GM12873 (cell line): ENCODE data around the gene NFATC2IP.

Experiments
- CTCF ChIP-seq: IDR thresholded peaks from 2 replicates; pipeline ENCODE4 v1.5.1; 2012; ENCODE audit warnings: low read depth, mild to moderate bottlenecking, moderate library complexity, low read length, control low read depth; ENCODE audit not compliant: insufficient read depth; ENCODE audit errors: missing control alignments

The NFATC2IP gene

DNA sequence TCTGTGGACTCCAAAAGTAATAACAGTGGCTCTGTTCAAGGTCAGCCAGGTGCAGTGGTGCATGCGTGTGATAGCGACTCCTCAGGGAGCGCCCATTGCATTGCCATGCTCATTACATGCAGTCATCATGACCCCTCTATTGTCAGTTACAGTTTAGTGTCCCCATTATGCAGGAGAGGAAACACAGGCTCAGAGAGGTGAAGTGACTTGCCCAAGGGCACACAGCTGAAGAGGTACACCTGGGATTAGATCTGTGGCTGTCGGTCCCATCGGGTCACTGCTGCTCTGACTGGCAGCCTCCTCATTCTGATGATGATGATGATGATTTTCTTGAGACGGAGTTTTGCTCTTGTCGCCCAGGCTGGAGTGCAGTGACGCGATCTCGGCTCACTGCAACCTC lies 41.8 kb downstream of the NFATC2IP start:
- no peak for TF ChIP-seq CTCF

DNA sequence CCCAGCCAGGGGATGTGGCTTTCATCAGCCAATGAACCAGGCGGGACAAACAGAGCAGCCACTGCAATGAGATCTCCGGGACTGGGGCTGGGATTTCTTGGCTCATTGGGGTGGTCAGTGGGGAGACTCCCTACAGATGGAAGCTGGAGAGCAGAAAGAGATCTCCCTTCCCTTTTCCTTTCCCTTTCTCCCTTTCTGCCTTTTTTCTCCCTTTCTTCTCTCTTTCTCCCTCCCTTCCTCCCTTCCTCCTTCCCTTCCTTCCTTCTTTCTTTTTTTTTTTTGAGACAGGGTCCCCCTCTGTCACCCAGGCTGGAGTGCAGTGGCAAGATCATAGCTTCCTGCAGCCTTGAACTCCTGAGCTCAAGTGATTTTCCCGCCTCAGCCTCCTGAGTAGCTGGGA lies 48.1 kb downstream of the NFATC2IP start:
- TF ChIP-seq CTCF: no peak

DNA sequence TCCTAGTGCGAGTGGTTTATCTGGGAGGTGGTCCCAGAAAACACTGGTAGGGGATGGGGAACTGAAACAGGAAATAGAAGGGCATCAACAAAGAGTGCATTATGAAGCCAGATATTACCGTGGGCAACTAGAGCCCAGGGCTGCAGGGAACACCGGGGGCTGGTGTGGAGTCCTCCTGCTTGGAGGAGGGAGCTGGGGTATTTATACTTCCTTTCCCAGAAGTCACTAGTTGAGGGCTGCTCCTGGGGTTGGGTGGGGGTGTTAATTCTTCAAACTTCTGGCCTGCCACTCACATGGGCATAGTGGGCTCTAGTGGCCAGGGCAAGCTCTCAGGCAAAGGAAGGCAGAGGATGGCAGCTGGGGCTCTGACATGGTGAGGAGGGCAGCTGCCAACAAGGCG lies 48.8 kb downstream of the NFATC2IP start:
- TF ChIP-seq CTCF: no peak

- no peak for TF ChIP-seq CTCF
Observed at GRCh38 chr16:29000019-29000418, 49.3 kb downstream of the NFATC2IP start.

DNA sequence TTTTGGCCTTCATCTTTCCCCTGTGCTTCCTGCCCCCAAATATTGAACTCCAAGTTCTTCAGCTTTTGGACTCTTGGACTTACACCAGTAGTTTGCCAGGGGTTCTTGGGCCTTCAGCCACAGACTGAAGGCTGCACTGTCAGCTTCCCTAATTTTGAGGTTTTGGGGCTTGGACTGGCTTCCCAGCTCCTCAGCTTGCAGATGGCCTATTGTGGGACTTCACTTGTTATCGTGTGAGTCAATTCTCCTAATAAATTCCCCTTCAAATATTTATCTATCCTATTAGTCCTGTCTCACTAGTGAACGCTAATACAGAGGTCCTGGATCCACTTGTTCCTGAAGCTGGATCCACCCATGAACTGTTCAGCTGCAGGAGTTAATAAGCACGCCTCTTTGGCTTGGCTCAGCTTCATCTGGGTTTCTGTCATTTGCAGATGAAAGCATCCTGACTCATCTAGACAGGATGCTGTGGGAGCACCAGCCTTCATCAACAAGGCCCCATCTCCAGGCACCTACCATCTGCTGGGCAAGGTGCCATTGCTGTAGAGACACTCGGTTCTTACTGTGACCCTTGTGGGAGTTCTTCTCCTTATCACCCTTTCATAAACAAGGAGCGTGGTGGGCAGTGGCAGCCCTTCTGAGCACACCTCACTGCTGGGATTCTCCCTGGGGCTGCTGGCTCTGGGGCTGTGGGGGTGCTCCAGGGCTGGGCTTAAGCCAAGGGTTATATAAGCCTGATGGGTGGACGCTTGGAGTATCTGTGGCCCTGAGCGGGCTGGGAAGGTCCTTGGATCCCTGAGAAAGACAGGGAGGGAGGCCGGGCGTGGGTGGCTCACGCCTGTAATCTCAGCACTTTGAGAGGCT lies 57.2 kb downstream of the NFATC2IP start:
- TF ChIP-seq CTCF: no peak

DNA sequence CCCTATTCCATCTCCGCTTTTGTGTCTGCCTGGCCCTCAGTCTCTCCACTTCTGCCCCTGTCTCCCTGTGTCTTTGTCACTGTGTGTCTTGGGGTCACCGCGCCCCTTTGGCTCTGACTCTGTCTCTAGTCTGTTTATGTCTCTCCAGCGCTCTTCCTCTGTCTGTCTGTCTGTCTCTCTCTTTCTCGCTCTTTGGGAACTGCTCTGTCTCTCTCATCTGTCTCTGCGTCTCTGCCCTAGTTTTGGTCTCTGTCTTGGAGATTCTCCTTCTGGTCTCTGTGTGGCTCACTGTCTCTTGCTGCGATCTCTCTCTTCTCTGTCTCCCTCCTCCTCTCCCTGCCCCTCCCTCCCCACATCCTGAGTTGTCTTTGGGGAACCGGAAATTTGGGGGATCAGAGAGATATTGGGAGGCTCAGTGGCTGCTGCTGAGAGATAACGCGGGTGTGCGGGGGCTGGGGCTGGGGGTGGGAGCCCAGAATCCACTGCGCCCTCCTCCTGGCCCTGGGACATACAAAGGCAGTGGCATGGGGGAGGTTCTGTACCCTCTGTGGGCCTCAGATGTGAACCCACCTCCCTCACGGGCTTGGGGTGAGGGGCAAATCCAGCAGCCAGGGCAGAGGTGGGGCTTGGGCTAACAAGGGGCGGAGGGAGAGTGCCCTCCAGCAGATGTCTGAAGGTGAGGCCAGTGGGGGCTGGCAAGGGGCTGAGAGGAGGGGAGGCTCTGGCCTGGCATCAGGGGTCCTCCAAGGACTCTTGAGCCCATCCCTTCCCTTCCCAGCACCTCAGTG lies 58.5 kb downstream of the NFATC2IP start:
- no peak for TF ChIP-seq CTCF

DNA sequence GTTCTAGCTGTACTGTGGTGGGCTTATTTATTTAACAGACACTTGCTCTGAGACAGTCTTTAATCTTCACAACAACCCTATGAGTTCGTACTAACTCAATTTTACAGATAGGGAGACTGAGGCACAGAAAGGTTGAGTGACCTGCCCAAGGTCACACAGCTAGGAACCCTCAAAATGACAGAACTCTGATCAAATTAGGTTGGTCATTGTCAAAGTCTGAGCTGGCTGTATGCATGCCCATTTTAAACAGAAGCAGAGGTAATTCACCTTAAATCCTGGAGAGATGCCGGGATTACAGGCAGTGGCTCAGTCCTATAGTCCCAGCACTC lies 59.1 kb downstream of the NFATC2IP start:
- TF ChIP-seq CTCF: no peak
